BLaER1 treated with 17β-estradiol and CSF1 and Interleukin-3, amounts not matched to agents 10 nM and 100 nM (cell line): ENCODE measurements around the gene SPAG17.

Experiments used
- H3K27ac ChIP-seq, 11 experiments: shearing (Covaris generic); formaldehyde crosslinking; 2 replicates each; pipeline ENCODE4 v1.8.1; 2022
- H3K27me3 ChIP-seq, 11 experiments: shearing (Covaris generic); formaldehyde crosslinking; 2 replicates each; pipeline ENCODE4 v1.8.1; 2022
- H3K36me3 ChIP-seq, 11 experiments: shearing (Covaris generic); formaldehyde crosslinking; 2 replicates each; pipeline ENCODE4 v1.8.1; 2022
- H3K4me1 ChIP-seq, 10 experiments: shearing (Covaris generic); formaldehyde crosslinking; 2 replicates each; pipeline ENCODE4 v1.8.1; 2022
- H3K4me2 ChIP-seq, 11 experiments: shearing (Covaris generic); formaldehyde crosslinking; 2 replicates each; pipeline ENCODE4 v1.8.1; 2022
- H3K4me3 ChIP-seq, 10 experiments: shearing (Covaris generic); formaldehyde crosslinking; 2 replicates each; pipeline ENCODE4 v1.8.1; 2022
- H3K9ac ChIP-seq, 11 experiments: shearing (Covaris generic); formaldehyde crosslinking; 2 replicates each; pipeline ENCODE4 v1.8.1; 2022
- H3K9me3 ChIP-seq, 11 experiments: shearing (Covaris generic); formaldehyde crosslinking; replicated peaks in 1 of 11; 2 replicates each; pipeline ENCODE4 v1.8.1; 2022
- H4K20me1 ChIP-seq, 11 experiments: shearing (Covaris generic); formaldehyde crosslinking; 2 replicates each; pipeline ENCODE4 v1.8.1; 2022
- Cebpa-rat ChIP-seq, 11 experiments: shearing (Covaris generic); IDR thresholded peaks; 2 replicates each; pipeline ENCODE4 v1.8.1; 2022

The SPAG17 gene

GRCh38 chr1:118184739-118185083 lies 317 bp downstream of the SPAG17 start:
- no peak overlapping the region for H3K4me3 ChIP-seq
- H3K9me3 ChIP-seq, result peaks cover 6 to 23% (median 15%) of the 10 kb centered on the region in 11 experiments; a peak in 15 of 22 replicates
- H3K4me2 ChIP-seq, result no peak overlapping the region
- H4K20me1 ChIP-seq, result no peaks in the 10 kb centered on the region
- no peaks in the 10 kb centered on the region for H3K27me3 ChIP-seq
- no peaks in the 10 kb centered on the region for H3K36me3 ChIP-seq
- no peak for TF ChIP-seq Cebpa-rat (IDR thresholded peaks at IDR 0.05)
- H3K9ac ChIP-seq, result no peak overlapping the region
- no peak overlapping the region for H3K27ac ChIP-seq
- no peaks in the 10 kb centered on the region for H3K4me1 ChIP-seq

GRCh38 chr1:118183586-118183985 lies 1.4 kb downstream of the SPAG17 start:
- H3K36me3 ChIP-seq, result no peaks in the 10 kb centered on the region
- H4K20me1 ChIP-seq, result no peaks in the 10 kb centered on the region
- no peak overlapping the region for H3K4me2 ChIP-seq
- H3K4me1 ChIP-seq, result no peaks in the 10 kb centered on the region
- no peak overlapping the region for H3K4me3 ChIP-seq
- no peak overlapping the region for H3K27ac ChIP-seq
- H3K27me3 ChIP-seq, result no peaks in the 10 kb centered on the region
- no peak for TF ChIP-seq Cebpa-rat (IDR thresholded peaks at IDR 0.05)
- peaks cover 6 to 23% (median 15%) of the 10 kb centered on the region in 11 experiments; a peak in 15 of 22 replicates for H3K9me3 ChIP-seq
- no peak overlapping the region for H3K9ac ChIP-seq

- Histone ChIP-seq H3K27ac (no peak overlapping the region), H3K36me3 (no peaks in the 10 kb centered on the region), H4K20me1 (no peaks in the 10 kb centered on the region), H3K4me3 (no peak overlapping the region), H3K9ac (no peak overlapping the region), H3K9me3 (peaks cover 0 to 20% (median 8%) of the 10 kb centered on the region in 11 experiments; a peak in 8 of 22 replicates), H3K4me1 (no peaks in the 10 kb centered on the region), H3K4me2 (no peak overlapping the region), H3K27me3 (no peaks in the 10 kb centered on the region)
- TF ChIP-seq Cebpa-rat (IDR thresholded peaks at IDR 0.05), result no peak
Measured at GRCh38 chr1:118177998-118178397, 7.0 kb downstream of the SPAG17 start.

GRCh38 chr1:118169016-118169415 lies 16.0 kb downstream of the SPAG17 start:
- H4K20me1 ChIP-seq, result no peaks in the 10 kb centered on the region
- H3K4me3 ChIP-seq, result no peak overlapping the region
- no peaks in the 10 kb centered on the region for H3K36me3 ChIP-seq
- H3K4me2 ChIP-seq, result no peak overlapping the region
- H3K4me1 ChIP-seq, result no peaks in the 10 kb centered on the region
- no peak overlapping the region for H3K27ac ChIP-seq
- peaks cover 0 to 7% (median under 1%) of the 10 kb centered on the region in 11 experiments; a peak in 4 of 22 replicates for H3K9me3 ChIP-seq
- no peak for TF ChIP-seq Cebpa-rat (IDR thresholded peaks at IDR 0.05)
- no peaks in the 10 kb centered on the region for H3K27me3 ChIP-seq
- H3K9ac ChIP-seq, result no peak overlapping the region

GRCh38 chr1:118160806-118161205 lies 24.2 kb downstream of the SPAG17 start:
- Histone ChIP-seq H3K9me3 (no peaks in the 10 kb centered on the region), H3K27me3 (no peaks in the 10 kb centered on the region), H3K4me2 (no peak overlapping the region), H4K20me1 (no peaks in the 10 kb centered on the region), H3K36me3 (no peaks in the 10 kb centered on the region), H3K4me1 (no peaks in the 10 kb centered on the region), H3K9ac (no peak overlapping the region), H3K4me3 (no peak overlapping the region), H3K27ac (no peak overlapping the region)
- no peak for TF ChIP-seq Cebpa-rat (IDR thresholded peaks at IDR 0.05)

GRCh38 chr1:118159569-118159968 lies 25.5 kb downstream of the SPAG17 start:
- Histone ChIP-seq H4K20me1 (no peaks in the 10 kb centered on the region), H3K4me3 (no peak overlapping the region), H3K4me2 (no peak overlapping the region), H3K4me1 (no peaks in the 10 kb centered on the region), H3K27me3 (no peaks in the 10 kb centered on the region), H3K27ac (no peak overlapping the region), H3K36me3 (no peaks in the 10 kb centered on the region), H3K9ac (no peak overlapping the region), H3K9me3 (no peaks in the 10 kb centered on the region)
- no peak for TF ChIP-seq Cebpa-rat (IDR thresholded peaks at IDR 0.05)

- H3K27me3 ChIP-seq, result no peaks in the 10 kb centered on the region
- H3K4me2 ChIP-seq, result no peak overlapping the region
- TF ChIP-seq Cebpa-rat (IDR thresholded peaks at IDR 0.05), result no peak
- H3K36me3 ChIP-seq, result no peaks in the 10 kb centered on the region
- H4K20me1 ChIP-seq, result no peaks in the 10 kb centered on the region
- H3K4me1 ChIP-seq, result no peaks in the 10 kb centered on the region
- no peak overlapping the region for H3K27ac ChIP-seq
- no peak overlapping the region for H3K4me3 ChIP-seq
- no peak overlapping the region for H3K9ac ChIP-seq
- no peaks in the 10 kb centered on the region for H3K9me3 ChIP-seq
Measured at GRCh38 chr1:118158924-118159323, 26.1 kb downstream of the SPAG17 start.

GRCh38 chr1:118157506-118157905 lies 27.5 kb downstream of the SPAG17 start:
- no peak overlapping the region for H3K4me3 ChIP-seq
- H3K27ac ChIP-seq, result no peak overlapping the region
- H3K9ac ChIP-seq, result no peak overlapping the region

GRCh38 chr1:118155106-118155505 lies 29.9 kb downstream of the SPAG17 start:
- Histone ChIP-seq H3K27me3 (no peaks in the 10 kb centered on the region), H3K4me3 (no peak overlapping the region), H3K9ac (no peak overlapping the region), H3K9me3 (no peaks in the 10 kb centered on the region), H3K4me2 (no peak overlapping the region), H3K4me1 (no peaks in the 10 kb centered on the region), H3K27ac (no peak overlapping the region), H3K36me3 (no peaks in the 10 kb centered on the region), H4K20me1 (no peaks in the 10 kb centered on the region)
- TF ChIP-seq Cebpa-rat (IDR thresholded peaks at IDR 0.05), result no peak

More at GRCh38 chr1:118157506-118157905, 27.5 kb downstream of the SPAG17 start:
- H3K27me3 ChIP-seq, result no peaks in the 10 kb centered on the region
- H3K4me1 ChIP-seq, result no peaks in the 10 kb centered on the region
- no peaks in the 10 kb centered on the region for H3K9me3 ChIP-seq
- no peaks in the 10 kb centered on the region for H4K20me1 ChIP-seq
- TF ChIP-seq Cebpa-rat (IDR thresholded peaks at IDR 0.05), result no peak
- no peak overlapping the region for H3K4me2 ChIP-seq
- no peaks in the 10 kb centered on the region for H3K36me3 ChIP-seq

GRCh38 chr1:118154220-118154619 lies 30.8 kb downstream of the SPAG17 start:
- Histone ChIP-seq H3K27me3 (no peaks in the 10 kb centered on the region), H4K20me1 (no peaks in the 10 kb centered on the region)
- TF ChIP-seq Cebpa-rat (IDR thresholded peaks at IDR 0.05), result no peak

More at GRCh38 chr1:118154220-118154619, 30.8 kb downstream of the SPAG17 start:
- Histone ChIP-seq H3K27ac (no peak overlapping the region), H3K4me2 (no peak overlapping the region), H3K9ac (no peak overlapping the region), H3K4me1 (no peaks in the 10 kb centered on the region), H3K36me3 (no peaks in the 10 kb centered on the region), H3K4me3 (no peak overlapping the region), H3K9me3 (no peaks in the 10 kb centered on the region)
